SK-N-SH treated with all-trans-retinoic acid at 6 μM for 48 hours (cell line): Measurements from ENCODE around the gene MARCHF6.

ENCODE experiments used
- PATZ1 ChIP-seq: fragments of 250-450 bp; sonication (Bioruptor Pico); IDR thresholded peaks from 2 replicates; pipeline ENCODE4 v1.8.0; 2020; ENCODE audit warnings: mild to moderate bottlenecking, moderate library complexity, borderline replicate concordance
- ZC3H10 ChIP-seq: fragments of 250-450 bp; sonication (Bioruptor Pico); IDR thresholded peaks from 2 replicates; pipeline ENCODE4 v1.5.1; 2021; ENCODE audit warnings: mild to moderate bottlenecking, moderate library complexity

GRCh38 chr5:10353241-10354047 lies at the start of gene MARCHF6:
- no peak for TF ChIP-seq ZC3H10
- no peak for TF ChIP-seq PATZ1 (CRISPR knock-in tag)
